Measurements from ENCODE around the gene TIGD4.

TIGD4 gene

DNA sequence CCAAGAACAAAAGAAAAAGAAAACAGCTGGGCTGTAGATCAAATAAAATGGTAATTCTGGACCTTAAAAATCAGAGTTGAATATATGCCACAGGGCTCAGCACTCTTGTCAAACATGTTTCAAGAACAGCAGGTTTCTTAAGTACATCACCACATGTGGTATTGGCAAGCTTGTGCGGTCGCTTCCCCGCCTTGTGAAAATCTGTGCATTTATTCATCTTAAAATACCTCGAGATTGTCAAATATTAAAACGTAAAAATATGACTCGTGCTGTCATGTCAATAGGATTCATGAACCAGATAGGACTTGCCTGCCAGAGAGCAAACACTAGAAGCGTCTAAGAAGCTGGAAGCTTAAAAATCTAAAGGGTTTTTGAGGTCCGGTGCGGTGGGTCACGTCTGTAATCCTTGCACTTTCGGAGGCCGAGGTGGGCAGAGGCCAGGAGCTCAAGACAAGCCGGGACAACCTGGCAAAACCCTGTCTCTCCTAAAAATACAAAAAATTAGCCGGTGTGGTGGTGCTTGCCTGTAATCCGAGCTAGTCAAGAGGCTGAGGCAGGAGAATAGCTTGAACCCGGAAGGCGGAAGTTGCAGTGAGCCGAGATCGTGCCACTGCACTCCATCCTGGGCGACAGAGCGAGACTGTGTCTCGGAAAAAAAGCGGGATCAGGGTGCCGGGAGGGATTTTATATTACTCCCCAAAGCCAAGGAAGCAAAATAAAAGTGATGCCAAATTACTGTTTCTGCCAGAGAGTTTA, 59.6 kb downstream of the TIGD4 start:
- DNase-seq (ENCODE audit: low read depth in 2 of 2), result no peak
